HEK293 (cell line): ENCODE results near the gene SULT2B1.

Experiments
- CTCF ChIA-PET: fragments of 350-600 bp; formaldehyde crosslinking; extraction: SDS; loops from one replicate; lab custom pipeline; 2021; ENCODE audit warnings: antibody characterized with exemption; lab: Yijun Ruan, JAX
- POLR2A ChIA-PET: fragments of 300-600 bp; formaldehyde crosslinking; extraction: SDS; loops from one replicate; lab custom pipeline; 2020; ENCODE audit warnings: antibody characterized with exemption, inconsistent platforms; lab: Yijun Ruan, JAX
- H3K27ac ChIP-seq: fragments of 200-500 bp; sonication (Bioruptor generic); 2 replicates; pipeline ENCODE4 v1.5.1; 2014; ENCODE audit warnings: low read depth, low read length, control low read depth, inconsistent platforms; ENCODE audit errors: extremely low read depth
- H3K36me3 ChIP-seq, 2 experiments: fragments of 200-500 bp in 1 of 2; sonication (Bioruptor generic) in 1 of 2; 1 replicate in 1 of 2; 2 replicates in 1 of 2; pipeline ENCODE4 v1.5.1; 2014 to 2017; ENCODE audit warnings: inconsistent platforms in 2 of 2, low read length in 2 of 2; ENCODE audit not compliant: control insufficient read depth in 2 of 2, insufficient read depth in 1 of 2
- H3K4me1 ChIP-seq: fragments of 200-500 bp; sonication (Bioruptor generic); 2 replicates; pipeline ENCODE4 v1.5.1; 2014; ENCODE audit warnings: mild to moderate bottlenecking, low read length, inconsistent platforms; ENCODE audit not compliant: control insufficient read depth, insufficient read depth
- H3K4me3 ChIP-seq: 2 replicates; pipeline ENCODE4 v1.5.1; 2011; ENCODE audit warnings: low read depth, mild to moderate bottlenecking, control low read depth, low read length, moderate library complexity
- H3K9me3 ChIP-seq: fragments of 200-500 bp; sonication (Bioruptor generic); 2 replicates; pipeline ENCODE4 v1.5.1; 2014; ENCODE audit warnings: low read depth, low read length, inconsistent platforms; ENCODE audit not compliant: control insufficient read depth, insufficient read depth
- FEZF1 ChIP-seq: fragments of 450-650 bp; formaldehyde crosslinking; IDR thresholded peaks from 2 replicates; pipeline ENCODE4 v1.5.1; 2016; ENCODE audit warnings: missing biosample characterization, missing genetic modification characterization
- GLI4 ChIP-seq: fragments of 450-650 bp; formaldehyde crosslinking; IDR thresholded peaks from 2 replicates; pipeline ENCODE4 v1.5.1; 2016; ENCODE audit warnings: missing biosample characterization, missing genetic modification characterization
- KLF9 ChIP-seq: fragments of 450-650 bp; formaldehyde crosslinking; IDR thresholded peaks from 2 replicates; pipeline ENCODE4 v1.5.1; 2016; ENCODE audit warnings: missing biosample characterization, missing genetic modification characterization, low read depth
- SP2 ChIP-seq: fragments of 450-650 bp; formaldehyde crosslinking; IDR thresholded peaks from 2 replicates; pipeline ENCODE4 v1.5.1; 2016; ENCODE audit warnings: missing biosample characterization, missing genetic modification characterization
- SP7 ChIP-seq: fragments of 450-650 bp; formaldehyde crosslinking; IDR thresholded peaks from 2 replicates; pipeline ENCODE4 v1.5.1; 2016; ENCODE audit warnings: missing biosample characterization, missing genetic modification characterization
- ZBTB7A ChIP-seq: fragments of 450-650 bp; formaldehyde crosslinking; IDR thresholded peaks from 2 replicates; pipeline ENCODE4 v1.5.1; 2016; ENCODE audit warnings: low read depth, missing biosample characterization, missing genetic modification characterization
- ZNF10 ChIP-seq: fragments of 450-650 bp; formaldehyde crosslinking; IDR thresholded peaks from 2 replicates; pipeline ENCODE4 v1.5.1; 2017; ENCODE audit warnings: missing biosample characterization, missing genetic modification characterization
- ZNF175 ChIP-seq: fragments of 450-650 bp; formaldehyde crosslinking; IDR thresholded peaks from 2 replicates; pipeline ENCODE4 v1.5.1; 2016; ENCODE audit warnings: missing biosample characterization, missing genetic modification characterization
- ZNF311 ChIP-seq: fragments of 450-650 bp; formaldehyde crosslinking; IDR thresholded peaks from 2 replicates; pipeline ENCODE4 v1.5.1; 2017; ENCODE audit warnings: missing biosample characterization, missing genetic modification characterization, borderline replicate concordance
- ZNF416 ChIP-seq: fragments of 450-650 bp; formaldehyde crosslinking; IDR thresholded peaks from 2 replicates; pipeline ENCODE4 v1.5.1; 2016; ENCODE audit warnings: missing biosample characterization, missing genetic modification characterization
- ZNF548 ChIP-seq: fragments of 450-650 bp; formaldehyde crosslinking; IDR thresholded peaks from 2 replicates; pipeline ENCODE4 v1.5.1; 2016; ENCODE audit warnings: missing biosample characterization, missing genetic modification characterization
- ZNF660 ChIP-seq: fragments of 450-650 bp; IDR thresholded peaks from 2 replicates; pipeline ENCODE4 v1.5.1; 2018; ENCODE audit warnings: missing biosample characterization, mild to moderate bottlenecking, missing genetic modification characterization
- ZNF830 ChIP-seq: fragments of 450-650 bp; IDR thresholded peaks from 2 replicates; pipeline ENCODE4 v1.5.0; 2018; ENCODE audit warnings: missing biosample characterization, missing genetic modification characterization, low read depth, mild to moderate bottlenecking, moderate library complexity
- TF ChIP-seq, protein P1 (sequence below): fragments of 450-650 bp; formaldehyde crosslinking; IDR thresholded peaks from 2 replicates; pipeline ENCODE4 v1.5.1; 2016; ENCODE audit warnings: missing biosample characterization, missing genetic modification characterization
- TF ChIP-seq, protein P2 (sequence below): fragments of 450-650 bp; formaldehyde crosslinking; IDR thresholded peaks from 2 replicates; pipeline ENCODE4 v1.5.1; 2016; ENCODE audit warnings: missing biosample characterization, missing genetic modification characterization
- TF ChIP-seq, protein P3 (sequence below): fragments of 450-650 bp; formaldehyde crosslinking; IDR thresholded peaks from 2 replicates; pipeline ENCODE4 v1.5.1; 2016; ENCODE audit warnings: missing biosample characterization, missing genetic modification characterization
- TF ChIP-seq, protein P4 (sequence below): fragments of 450-650 bp; formaldehyde crosslinking; IDR thresholded peaks from 2 replicates; pipeline ENCODE4; 2016; ENCODE audit warnings: missing biosample characterization, missing genetic modification characterization
- TF ChIP-seq, protein P5 (sequence below): fragments of 450-650 bp; formaldehyde crosslinking; conservative IDR thresholded peaks from 2 replicates; pipeline ENCODE4 v1.5.1; 2016; ENCODE audit warnings: low read depth, missing biosample characterization, missing genetic modification characterization

SULT2B1 gene

DNA sequence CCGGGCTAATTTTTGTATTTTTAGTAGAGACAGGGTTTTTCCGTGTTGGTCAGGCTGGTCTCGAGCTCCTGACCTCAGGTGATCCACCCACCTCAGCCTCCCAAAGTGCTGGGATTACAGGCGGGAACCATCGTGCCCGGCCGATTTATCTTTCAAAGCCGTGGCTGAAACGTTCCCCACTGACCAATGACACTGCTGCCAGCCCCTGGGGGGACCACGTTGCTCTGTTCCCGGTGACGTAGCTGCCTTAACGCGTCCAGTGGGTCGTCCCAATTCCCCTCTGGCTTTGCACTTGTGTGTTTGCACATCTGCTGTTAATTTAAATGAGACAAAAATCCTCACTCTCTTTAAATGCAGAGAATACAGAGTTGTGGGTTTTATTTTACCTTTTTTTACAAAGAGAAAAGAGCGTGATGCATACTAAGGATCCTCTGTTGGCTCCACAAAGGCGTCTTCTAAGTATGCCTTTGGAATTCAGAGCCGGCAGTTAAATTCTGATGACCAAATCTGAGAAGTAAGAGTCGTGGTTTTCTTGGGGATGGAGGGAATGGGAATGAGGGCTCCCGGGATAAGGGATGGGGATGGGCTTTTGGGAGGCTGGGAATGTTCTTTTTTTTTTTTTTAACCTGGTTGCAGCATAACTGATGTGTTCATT, 21.8 kb upstream of the SULT2B1 start:
- H3K36me3 ChIP-seq: no peaks in the 10 kb centered on the region
- no peak overlapping the region for H3K27ac ChIP-seq
- H3K4me1 ChIP-seq: no peaks in the 10 kb centered on the region
- no peak overlapping the region for H3K4me3 ChIP-seq
- ChIA-PET CTCF (no interaction called here), POLR2A (interaction anchor here (1.1 kb wide), 1 partner anchor 16 kb away, joined by 4 read pairs; no protein-coding TSS in a partner anchor)
- no peaks in the 10 kb centered on the region for H3K9me3 ChIP-seq
- TF ChIP-seq FEZF1 (tag by site-specific recombination): no peak
- TF ChIP-seq ZNF830: no peak
- TF ChIP-seq KLF9 (tag by site-specific recombination): no peak
- TF ChIP-seq ZBTB7A (tag by site-specific recombination): no peak
- TF ChIP-seq GLI4 (tag by site-specific recombination): no peak
- TF ChIP-seq, protein P1, sequence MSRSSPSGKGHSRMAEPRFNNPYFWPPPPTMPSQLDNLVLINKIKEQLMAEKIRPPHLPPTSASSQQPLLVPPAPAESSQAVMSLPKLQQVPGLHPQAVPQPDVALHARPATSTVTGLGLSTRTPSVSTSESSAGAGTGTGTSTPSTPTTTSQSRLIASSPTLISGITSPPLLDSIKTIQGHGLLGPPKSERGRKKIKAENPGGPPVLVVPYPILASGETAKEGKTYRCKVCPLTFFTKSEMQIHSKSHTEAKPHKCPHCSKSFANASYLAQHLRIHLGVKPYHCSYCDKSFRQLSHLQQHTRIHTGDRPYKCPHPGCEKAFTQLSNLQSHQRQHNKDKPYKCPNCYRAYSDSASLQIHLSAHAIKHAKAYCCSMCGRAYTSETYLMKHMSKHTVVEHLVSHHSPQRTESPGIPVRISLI (tag by site-specific recombination): no peak
- no peak for TF ChIP-seq ZNF175 (tag by site-specific recombination)
- TF ChIP-seq ZNF660: no peak
- no peak for TF ChIP-seq SP7 (tag by site-specific recombination)
- no peak for TF ChIP-seq ZNF548
- TF ChIP-seq, protein P2, sequence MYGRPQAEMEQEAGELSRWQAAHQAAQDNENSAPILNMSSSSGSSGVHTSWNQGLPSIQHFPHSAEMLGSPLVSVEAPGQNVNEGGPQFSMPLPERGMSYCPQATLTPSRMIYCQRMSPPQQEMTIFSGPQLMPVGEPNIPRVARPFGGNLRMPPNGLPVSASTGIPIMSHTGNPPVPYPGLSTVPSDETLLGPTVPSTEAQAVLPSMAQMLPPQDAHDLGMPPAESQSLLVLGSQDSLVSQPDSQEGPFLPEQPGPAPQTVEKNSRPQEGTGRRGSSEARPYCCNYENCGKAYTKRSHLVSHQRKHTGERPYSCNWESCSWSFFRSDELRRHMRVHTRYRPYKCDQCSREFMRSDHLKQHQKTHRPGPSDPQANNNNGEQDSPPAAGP (tag by site-specific recombination): no peak
- TF ChIP-seq ZNF311 (tag by site-specific recombination): no peak
- TF ChIP-seq, protein P3, sequence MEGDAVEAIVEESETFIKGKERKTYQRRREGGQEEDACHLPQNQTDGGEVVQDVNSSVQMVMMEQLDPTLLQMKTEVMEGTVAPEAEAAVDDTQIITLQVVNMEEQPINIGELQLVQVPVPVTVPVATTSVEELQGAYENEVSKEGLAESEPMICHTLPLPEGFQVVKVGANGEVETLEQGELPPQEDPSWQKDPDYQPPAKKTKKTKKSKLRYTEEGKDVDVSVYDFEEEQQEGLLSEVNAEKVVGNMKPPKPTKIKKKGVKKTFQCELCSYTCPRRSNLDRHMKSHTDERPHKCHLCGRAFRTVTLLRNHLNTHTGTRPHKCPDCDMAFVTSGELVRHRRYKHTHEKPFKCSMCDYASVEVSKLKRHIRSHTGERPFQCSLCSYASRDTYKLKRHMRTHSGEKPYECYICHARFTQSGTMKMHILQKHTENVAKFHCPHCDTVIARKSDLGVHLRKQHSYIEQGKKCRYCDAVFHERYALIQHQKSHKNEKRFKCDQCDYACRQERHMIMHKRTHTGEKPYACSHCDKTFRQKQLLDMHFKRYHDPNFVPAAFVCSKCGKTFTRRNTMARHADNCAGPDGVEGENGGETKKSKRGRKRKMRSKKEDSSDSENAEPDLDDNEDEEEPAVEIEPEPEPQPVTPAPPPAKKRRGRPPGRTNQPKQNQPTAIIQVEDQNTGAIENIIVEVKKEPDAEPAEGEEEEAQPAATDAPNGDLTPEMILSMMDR (tag by site-specific recombination): no peak
- TF ChIP-seq, protein P4, sequence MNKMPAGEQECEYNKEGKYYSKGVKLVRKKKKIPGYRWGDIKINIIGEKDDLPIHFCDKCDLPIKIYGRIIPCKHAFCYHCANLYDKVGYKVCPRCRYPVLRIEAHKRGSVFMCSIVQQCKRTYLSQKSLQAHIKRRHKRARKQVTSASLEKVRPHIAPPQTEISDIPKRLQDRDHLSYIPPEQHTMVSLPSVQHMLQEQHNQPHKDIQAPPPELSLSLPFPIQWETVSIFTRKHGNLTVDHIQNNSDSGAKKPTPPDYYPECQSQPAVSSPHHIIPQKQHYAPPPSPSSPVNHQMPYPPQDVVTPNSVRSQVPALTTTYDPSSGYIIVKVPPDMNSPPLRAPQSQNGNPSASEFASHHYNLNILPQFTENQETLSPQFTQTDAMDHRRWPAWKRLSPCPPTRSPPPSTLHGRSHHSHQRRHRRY (tag by site-specific recombination): no peak
- TF ChIP-seq, protein P5, sequence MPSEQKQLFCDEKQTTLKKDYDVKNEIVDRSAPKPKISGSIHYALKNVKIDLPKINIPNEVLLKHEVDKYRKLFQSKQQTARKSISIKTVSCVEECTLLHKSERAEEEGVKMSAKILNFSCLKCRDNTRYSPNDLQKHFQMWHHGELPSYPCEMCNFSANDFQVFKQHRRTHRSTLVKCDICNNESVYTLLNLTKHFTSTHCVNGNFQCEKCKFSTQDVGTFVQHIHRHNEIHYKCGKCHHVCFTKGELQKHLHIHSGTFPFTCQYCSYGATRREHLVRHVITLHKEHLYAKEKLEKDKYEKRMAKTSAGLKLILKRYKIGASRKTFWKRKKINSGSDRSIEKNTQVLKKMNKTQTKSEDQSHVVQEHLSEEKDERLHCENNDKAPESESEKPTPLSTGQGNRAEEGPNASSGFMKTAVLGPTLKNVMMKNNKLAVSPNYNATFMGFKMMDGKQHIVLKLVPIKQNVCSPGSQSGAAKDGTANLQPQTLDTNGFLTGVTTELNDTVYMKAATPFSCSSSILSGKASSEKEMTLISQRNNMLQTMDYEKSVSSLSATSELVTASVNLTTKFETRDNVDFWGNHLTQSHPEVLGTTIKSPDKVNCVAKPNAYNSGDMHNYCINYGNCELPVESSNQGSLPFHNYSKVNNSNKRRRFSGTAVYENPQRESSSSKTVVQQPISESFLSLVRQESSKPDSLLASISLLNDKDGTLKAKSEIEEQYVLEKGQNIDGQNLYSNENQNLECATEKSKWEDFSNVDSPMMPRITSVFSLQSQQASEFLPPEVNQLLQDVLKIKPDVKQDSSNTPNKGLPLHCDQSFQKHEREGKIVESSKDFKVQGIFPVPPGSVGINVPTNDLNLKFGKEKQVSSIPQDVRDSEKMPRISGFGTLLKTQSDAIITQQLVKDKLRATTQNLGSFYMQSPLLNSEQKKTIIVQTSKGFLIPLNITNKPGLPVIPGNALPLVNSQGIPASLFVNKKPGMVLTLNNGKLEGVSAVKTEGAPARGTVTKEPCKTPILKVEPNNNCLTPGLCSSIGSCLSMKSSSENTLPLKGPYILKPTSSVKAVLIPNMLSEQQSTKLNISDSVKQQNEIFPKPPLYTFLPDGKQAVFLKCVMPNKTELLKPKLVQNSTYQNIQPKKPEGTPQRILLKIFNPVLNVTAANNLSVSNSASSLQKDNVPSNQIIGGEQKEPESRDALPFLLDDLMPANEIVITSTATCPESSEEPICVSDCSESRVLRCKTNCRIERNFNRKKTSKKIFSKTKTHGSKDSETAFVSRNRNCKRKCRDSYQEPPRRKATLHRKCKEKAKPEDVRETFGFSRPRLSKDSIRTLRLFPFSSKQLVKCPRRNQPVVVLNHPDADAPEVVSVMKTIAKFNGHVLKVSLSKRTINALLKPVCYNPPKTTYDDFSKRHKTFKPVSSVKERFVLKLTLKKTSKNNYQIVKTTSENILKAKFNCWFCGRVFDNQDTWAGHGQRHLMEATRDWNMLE (tag by site-specific recombination): no peak
- no peak for TF ChIP-seq SP2 (tag by site-specific recombination)
- no peak for TF ChIP-seq ZNF10 (tag by site-specific recombination)
- TF ChIP-seq ZNF416: no peak
